BJ (cell line): Measurements from ENCODE around the gene L1CAM. TPM values are rescaled to one million over a fixed set of nuclear protein-coding genes. Genes with fewer than 3 reads are reported as not detected.

ENCODE experiments used
- CTCF ChIA-PET: fragments of 350-600 bp; formaldehyde crosslinking; extraction: SDS; loops from one replicate; lab custom pipeline; 2021; ENCODE audit warnings: antibody characterized with exemption, inconsistent platforms; lab: Yijun Ruan, JAX
- POLR2A ChIA-PET: fragments of 300-600 bp; sonication (Branson Sonifier 250); formaldehyde crosslinking; extraction: SDS; loops from one replicate; lab custom pipeline; 2021; ENCODE audit warnings: antibody characterized with exemption; lab: Charles Lee
- DNase-seq: peaks from one replicate; pipeline ENCODE4 v3.0.0-alpha.2; 2011; ENCODE audit warnings: low read depth
- H3K27me3 ChIP-seq: 2 replicates; pipeline ENCODE4 v1.6.0; 2011; ENCODE audit warnings: low read length; ENCODE audit not compliant: control insufficient read depth, insufficient read depth
- H3K36me3 ChIP-seq: 2 replicates; pipeline ENCODE4 v1.5.1; 2011; ENCODE audit warnings: low read length; ENCODE audit not compliant: control insufficient read depth, insufficient read depth
- H3K4me3 ChIP-seq: 2 replicates; pipeline ENCODE4 v1.5.1; 2011; ENCODE audit warnings: low read depth, mild to moderate bottlenecking, control low read depth, low read length
- polyA plus RNA-seq: library from polyadenylated mRNA; depleted of rRNA; stranded (reverse); fragments of >200 nt; gene quantifications from 2 replicates; pipeline ENCODE4 v1.2.3, GENCODE V29; 2011; rRNA removed
- TF ChIP-seq, protein P1 (sequence below): IDR thresholded peaks from 2 replicates; pipeline ENCODE4 v1.5.1; 2011; ENCODE audit warnings: low read depth, mild to moderate bottlenecking, control low read depth, inconsistent platforms, low read length, moderate library complexity; ENCODE audit not compliant: insufficient read depth

L1CAM gene
- polyA plus RNA-seq, 1 experiment: 62.0 TPM

DNA sequence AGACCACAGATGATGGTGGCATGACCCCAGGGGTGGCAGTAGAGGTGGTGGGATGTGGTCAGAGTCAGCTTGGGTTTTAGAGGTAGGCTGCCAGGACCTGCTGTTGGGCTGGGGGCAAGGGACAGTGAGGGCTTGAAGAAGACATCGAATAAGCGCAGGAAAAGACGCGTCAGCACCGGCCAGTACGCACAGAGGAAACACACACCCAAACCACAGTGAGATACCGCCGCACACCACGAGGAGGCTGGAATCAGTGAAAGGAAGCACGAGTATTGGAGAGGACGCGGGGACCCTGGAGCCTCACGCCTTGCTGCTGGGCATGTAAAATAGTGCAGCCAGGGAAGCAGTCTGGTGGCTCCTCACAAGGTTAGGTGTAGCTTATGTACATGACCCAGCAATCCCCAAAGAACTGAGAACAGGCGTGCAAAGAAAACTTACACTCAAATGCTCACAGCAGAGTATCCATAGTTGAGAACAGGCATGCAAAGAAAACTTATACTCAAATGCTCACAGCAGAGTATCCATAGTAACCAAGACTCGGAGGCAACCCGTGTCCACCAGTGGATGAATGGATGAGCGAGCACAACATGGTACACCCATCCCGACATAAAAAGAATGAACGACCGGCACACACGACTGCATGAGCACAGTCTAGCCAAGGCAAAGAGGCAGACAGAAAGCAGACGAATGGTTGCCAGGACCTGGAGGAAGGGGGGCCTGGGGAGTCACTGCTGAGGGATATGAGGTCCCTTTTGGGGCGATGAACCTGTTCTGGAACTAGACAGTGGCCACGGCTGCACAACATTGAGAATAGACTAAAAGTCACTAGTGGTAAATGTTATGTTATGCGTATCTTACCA lies 68.9 kb downstream of the L1CAM start:
- H3K36me3 ChIP-seq: no peaks in the 10 kb centered on the region
- no peak for DNase-seq
- ChIA-PET POLR2A (no interaction called here), CTCF (interaction anchor here (0.9 kb wide), 1 partner anchor 131 kb away, joined by 3 read pairs; no protein-coding TSS in a partner anchor)
- TF ChIP-seq, protein P1, sequence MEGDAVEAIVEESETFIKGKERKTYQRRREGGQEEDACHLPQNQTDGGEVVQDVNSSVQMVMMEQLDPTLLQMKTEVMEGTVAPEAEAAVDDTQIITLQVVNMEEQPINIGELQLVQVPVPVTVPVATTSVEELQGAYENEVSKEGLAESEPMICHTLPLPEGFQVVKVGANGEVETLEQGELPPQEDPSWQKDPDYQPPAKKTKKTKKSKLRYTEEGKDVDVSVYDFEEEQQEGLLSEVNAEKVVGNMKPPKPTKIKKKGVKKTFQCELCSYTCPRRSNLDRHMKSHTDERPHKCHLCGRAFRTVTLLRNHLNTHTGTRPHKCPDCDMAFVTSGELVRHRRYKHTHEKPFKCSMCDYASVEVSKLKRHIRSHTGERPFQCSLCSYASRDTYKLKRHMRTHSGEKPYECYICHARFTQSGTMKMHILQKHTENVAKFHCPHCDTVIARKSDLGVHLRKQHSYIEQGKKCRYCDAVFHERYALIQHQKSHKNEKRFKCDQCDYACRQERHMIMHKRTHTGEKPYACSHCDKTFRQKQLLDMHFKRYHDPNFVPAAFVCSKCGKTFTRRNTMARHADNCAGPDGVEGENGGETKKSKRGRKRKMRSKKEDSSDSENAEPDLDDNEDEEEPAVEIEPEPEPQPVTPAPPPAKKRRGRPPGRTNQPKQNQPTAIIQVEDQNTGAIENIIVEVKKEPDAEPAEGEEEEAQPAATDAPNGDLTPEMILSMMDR: no peak
- no peak overlapping the region for H3K4me3 ChIP-seq
- H3K27me3 ChIP-seq: no peaks in the 10 kb centered on the region; the same call in 1 of the 2 replicates

DNA sequence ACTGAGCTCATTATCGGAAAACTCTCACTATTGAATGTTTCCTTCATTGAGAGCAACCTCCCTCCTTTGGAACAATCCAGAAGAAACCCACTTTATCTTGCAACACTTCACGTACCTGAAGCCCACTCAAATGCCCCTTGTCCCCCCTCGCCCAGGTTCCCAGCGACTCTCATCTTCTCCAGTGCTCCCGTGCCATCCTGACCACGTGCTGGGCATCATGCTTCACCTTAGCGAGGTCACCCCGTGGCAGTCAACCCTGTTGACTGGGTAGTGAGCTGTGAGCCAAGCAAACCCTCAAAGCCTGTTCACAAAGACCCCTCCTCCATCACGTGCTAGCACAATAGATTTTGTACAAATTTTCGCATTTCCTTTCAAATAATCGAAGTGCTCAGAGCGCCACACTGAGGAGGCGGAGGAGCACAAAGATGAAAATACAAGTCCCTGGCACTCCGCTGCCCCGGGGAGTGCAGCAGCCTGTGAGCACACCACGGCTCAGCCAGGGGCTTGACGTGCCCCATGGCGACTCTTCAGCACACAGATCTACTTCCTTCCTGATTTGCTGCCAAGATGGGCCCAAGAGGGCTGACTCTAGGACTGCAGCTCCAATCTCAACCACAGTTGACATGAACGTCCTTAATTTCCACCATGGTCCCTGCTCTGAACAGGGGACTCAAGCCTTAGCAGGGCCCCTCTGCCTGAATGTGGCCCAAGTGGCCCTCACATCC lies 71.2 kb downstream of the L1CAM start:
- ChIA-PET CTCF (no interaction called here), POLR2A (no interaction called here)
- TF ChIP-seq, protein P1: no peak
- DNase-seq: no peak
- Histone ChIP-seq H3K36me3 (no peaks in the 10 kb centered on the region), H3K4me3 (no peak overlapping the region), H3K27me3 (no peaks in the 10 kb centered on the region; the same call in 1 of the 2 replicates)

DNA sequence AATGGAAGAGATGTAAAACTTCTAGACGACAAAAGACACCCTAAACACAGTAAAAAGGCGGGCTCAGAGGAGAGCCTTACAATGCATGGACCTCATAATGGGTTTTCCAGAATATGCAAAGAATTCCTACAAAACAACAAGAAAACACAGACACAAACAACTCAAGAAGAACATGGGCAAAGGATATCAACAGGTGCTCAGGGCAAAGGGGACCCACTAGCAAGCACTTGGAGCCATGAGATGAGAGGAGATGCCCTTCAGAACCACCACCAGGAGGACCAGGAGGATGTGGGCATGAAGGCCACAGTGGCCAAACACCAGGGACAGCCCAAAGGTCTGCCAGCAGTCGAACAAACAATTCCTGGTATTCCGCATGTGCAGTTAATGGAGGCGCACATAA lies 72.8 kb downstream of the L1CAM start:
- Histone ChIP-seq H3K27me3 (no peaks in the 10 kb centered on the region; the same call in 1 of the 2 replicates), H3K36me3 (no peaks in the 10 kb centered on the region), H3K4me3 (no peak overlapping the region)
- CTCF ChIA-PET: interaction anchor here (0.9 kb wide), 1 partner anchor 24 kb away, joined by 3 read pairs; no protein-coding TSS in a partner anchor
- DNase-seq: no peak
- TF ChIP-seq, protein P1: no peak
- POLR2A ChIA-PET: no interaction called here

DNA sequence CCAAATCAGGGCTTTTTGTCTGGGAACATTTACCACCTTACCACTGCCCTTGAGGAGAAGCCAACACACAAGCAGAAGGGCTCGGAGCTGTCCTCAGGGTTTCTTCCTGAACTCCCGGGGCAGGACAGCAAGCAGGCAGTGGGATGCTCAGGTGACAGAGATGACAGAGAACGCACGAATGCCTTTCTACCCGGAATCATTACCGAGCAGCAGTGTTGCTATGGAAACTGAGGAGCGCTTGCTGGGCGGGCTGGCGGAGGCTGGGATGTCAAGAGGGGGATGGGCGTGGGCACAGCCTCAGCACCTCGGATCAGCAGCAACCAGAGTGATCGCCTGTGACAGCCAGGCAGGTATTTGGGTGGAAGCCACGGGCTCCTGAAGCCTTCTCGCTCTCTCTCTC lies 73.8 kb downstream of the L1CAM start:
- POLR2A ChIA-PET: no interaction called here
- H3K4me3 ChIP-seq: no peak overlapping the region

More for the DNA sequence above, 73.8 kb downstream of the L1CAM start:
- CTCF ChIA-PET: interaction anchor here (0.9 kb wide), 1 partner anchor 23 kb away, joined by 3 read pairs; no protein-coding TSS in a partner anchor
- no peaks in the 10 kb centered on the region for H3K36me3 ChIP-seq
- no peaks in the 10 kb centered on the region; the same call in 1 of the 2 replicates for H3K27me3 ChIP-seq
- DNase-seq: no peak
- TF ChIP-seq, protein P1: no peak

Other genes starting within 250 kb of the L1CAM start
- 0.04 and 0.06 TPM in 2 replicates for gene DUSP9, start 239.0 kb downstream of the L1CAM start, polyA plus RNA-seq
- 0.22 and 0.28 TPM in 2 replicates for gene PNCK, start 212.4 kb downstream of the L1CAM start, polyA plus RNA-seq
- 8.3 and 11.9 TPM in 2 replicates for gene SLC6A8, start 198.2 kb downstream of the L1CAM start, polyA plus RNA-seq
- gene BCAP31, start 161.8 kb downstream of the L1CAM start, polyA plus RNA-seq: 204 and 222 TPM in 2 replicates
- gene ABCD1, start 161.3 kb downstream of the L1CAM start, polyA plus RNA-seq: 4.3 and 9.2 TPM in 2 replicates
- 4.7 and 8.2 TPM in 2 replicates for gene PLXNB3, start 121.9 kb downstream of the L1CAM start, polyA plus RNA-seq
- 0.44 and 1.1 TPM in 2 replicates for gene SRPK3, start 105.1 kb downstream of the L1CAM start, polyA plus RNA-seq
- 52.8 and 99.2 TPM in 2 replicates for gene IDH3G, start 91.8 kb downstream of the L1CAM start, polyA plus RNA-seq
- 455 and 598 TPM in 2 replicates for gene SSR4, start 91.5 kb downstream of the L1CAM start, polyA plus RNA-seq
- 0.49 and 0.82 TPM in 2 replicates for gene PDZD4, start 55.6 kb downstream of the L1CAM start, polyA plus RNA-seq
- not detected in 2 replicates for gene AVPR2, start 18.5 kb upstream of the L1CAM start, polyA plus RNA-seq
- 0.39 and 0.82 TPM in 2 replicates for gene ARHGAP4, start 40.1 kb upstream of the L1CAM start, polyA plus RNA-seq
- gene NAA10, start 48.9 kb upstream of the L1CAM start, polyA plus RNA-seq: 61.4 and 76.0 TPM in 2 replicates
- 0.36 and 0.43 TPM in 2 replicates for gene RENBP, start 58.5 kb upstream of the L1CAM start, polyA plus RNA-seq
- gene HCFC1, start 85.6 kb upstream of the L1CAM start, polyA plus RNA-seq: 2.5 and 3.3 TPM in 2 replicates
- gene TMEM187, start 86.6 kb upstream of the L1CAM start, polyA plus RNA-seq: 6.0 and 8.7 TPM in 2 replicates
- gene IRAK1, start 133.7 kb upstream of the L1CAM start, polyA plus RNA-seq: 33.4 and 42.6 TPM in 2 replicates
- gene MECP2, start 211.5 kb upstream of the L1CAM start, polyA plus RNA-seq: 10.9 and 11.9 TPM in 2 replicates